ENCODE results near the gene SLC16A5. TPM values are rescaled to one million over a fixed set of nuclear protein-coding genes. Genes with fewer than 3 reads are reported as not detected.

Gene SLC16A5
- total RNA-seq, 3 donors from 2014 or later (not counting 1 experiment from before 2014, with no cell fraction given), result 6.3 to 11.2 (median 10.0) TPM

DNA sequence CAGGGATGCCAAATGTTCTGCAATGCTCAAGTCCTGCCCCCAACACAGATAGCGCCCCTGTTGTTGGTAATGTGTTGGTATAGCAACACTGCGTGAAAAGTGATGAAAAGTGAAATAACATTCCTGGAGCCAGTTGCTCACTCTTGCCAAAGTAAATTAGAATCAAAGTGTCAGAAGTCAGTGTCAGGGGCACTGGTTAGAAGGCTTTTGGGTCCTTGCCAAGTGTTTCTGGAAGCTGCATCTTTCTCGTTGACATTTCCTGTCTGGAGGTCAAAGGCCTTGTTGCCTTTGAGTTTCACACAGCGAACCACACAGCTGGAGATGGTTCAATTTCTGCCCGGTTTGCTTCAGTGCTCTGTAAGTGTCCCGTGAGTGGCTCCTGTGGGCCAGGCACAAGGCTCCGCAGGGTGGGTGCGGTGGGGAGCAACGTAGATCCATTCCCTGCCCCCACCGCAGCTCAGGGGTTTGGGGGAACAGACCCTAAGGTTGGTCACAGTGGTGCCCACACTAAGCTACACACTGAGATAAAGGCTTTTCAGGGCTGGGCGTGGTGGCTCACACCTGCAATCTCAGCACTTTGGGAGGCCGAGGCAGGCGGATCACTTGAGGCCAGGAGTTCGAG is 3.6 kb upstream of the SLC16A5 start:
- Mint-ChIP-seq H3K27ac (no peak overlapping the region), H3K4me1 (peaks cover 0 to 5% of the 10 kb centered on the region in 2 donors), H3K36me3 (no peaks in the 10 kb centered on the region), H3K27me3 (ENCODE audit: low read depth in 2 of 2) (no peaks in the 10 kb centered on the region), H3K4me3 (no peak overlapping the region), H3K9me3 (no peaks in the 10 kb centered on the region)
- Histone ChIP-seq H3K4me3 (ENCODE audit: low read length) (no peak overlapping the region), H3K9me3 (ENCODE audit: control insufficient read depth, insufficient read depth, low read length) (no peaks in the 10 kb centered on the region), H3K27me3 (ENCODE audit: control insufficient read depth, insufficient read depth, low read length) (no peaks in the 10 kb centered on the region), H3K27ac (ENCODE audit: low read length) (no peak overlapping the region), H3K4me1 (ENCODE audit: control insufficient read depth, insufficient read depth, low read length) (peaks cover 27% of the 10 kb centered on the region), H3K36me3 (ENCODE audit: control insufficient read depth, insufficient read depth, low read length) (no peaks in the 10 kb centered on the region)
- TF ChIP-seq, protein P1, sequence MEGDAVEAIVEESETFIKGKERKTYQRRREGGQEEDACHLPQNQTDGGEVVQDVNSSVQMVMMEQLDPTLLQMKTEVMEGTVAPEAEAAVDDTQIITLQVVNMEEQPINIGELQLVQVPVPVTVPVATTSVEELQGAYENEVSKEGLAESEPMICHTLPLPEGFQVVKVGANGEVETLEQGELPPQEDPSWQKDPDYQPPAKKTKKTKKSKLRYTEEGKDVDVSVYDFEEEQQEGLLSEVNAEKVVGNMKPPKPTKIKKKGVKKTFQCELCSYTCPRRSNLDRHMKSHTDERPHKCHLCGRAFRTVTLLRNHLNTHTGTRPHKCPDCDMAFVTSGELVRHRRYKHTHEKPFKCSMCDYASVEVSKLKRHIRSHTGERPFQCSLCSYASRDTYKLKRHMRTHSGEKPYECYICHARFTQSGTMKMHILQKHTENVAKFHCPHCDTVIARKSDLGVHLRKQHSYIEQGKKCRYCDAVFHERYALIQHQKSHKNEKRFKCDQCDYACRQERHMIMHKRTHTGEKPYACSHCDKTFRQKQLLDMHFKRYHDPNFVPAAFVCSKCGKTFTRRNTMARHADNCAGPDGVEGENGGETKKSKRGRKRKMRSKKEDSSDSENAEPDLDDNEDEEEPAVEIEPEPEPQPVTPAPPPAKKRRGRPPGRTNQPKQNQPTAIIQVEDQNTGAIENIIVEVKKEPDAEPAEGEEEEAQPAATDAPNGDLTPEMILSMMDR (IDR thresholded peaks at IDR 0.05), result no peak
- ATAC-seq (no peak), DNase-seq (peak in 1 of 2 donors; percentile 70)
- WGBS (ENCODE audit: insufficient coverage), result 72% methylated on average over 14 of the region's 14 CpGs
- intact Hi-C loops (cut with micrococcal nuclease), result no loop called here

GRCh38 chr17:75086496-75087181 is 1.1 kb upstream of the SLC16A5 start:
- H3K9me3 Mint-ChIP-seq, result no peaks in the 10 kb centered on the region
- Histone ChIP-seq H3K27me3 (ENCODE audit: control insufficient read depth, insufficient read depth, low read length) (no peaks in the 10 kb centered on the region), H3K36me3 (ENCODE audit: control insufficient read depth, insufficient read depth, low read length) (no peaks in the 10 kb centered on the region), H3K9me3 (ENCODE audit: control insufficient read depth, insufficient read depth, low read length) (no peaks in the 10 kb centered on the region), H3K4me3 (ENCODE audit: low read length) (no peak overlapping the region), H3K27ac (ENCODE audit: low read length) (no peak overlapping the region), H3K4me1 (ENCODE audit: control insufficient read depth, insufficient read depth, low read length) (peaks cover 21% of the 10 kb centered on the region)
- H3K36me3 Mint-ChIP-seq, result no peaks in the 10 kb centered on the region
- DNase-seq (no peak), ATAC-seq (no peak)
- peaks cover 0 to 22% of the 10 kb centered on the region in 2 donors for H3K4me1 Mint-ChIP-seq
- intact Hi-C loops (cut with micrococcal nuclease), result no loop called here
- H3K27me3 Mint-ChIP-seq (ENCODE audit: low read depth in 2 of 2), result no peaks in the 10 kb centered on the region
- 89% methylated on average over 15 of the region's 15 CpGs for WGBS (ENCODE audit: insufficient coverage)
- H3K4me3 Mint-ChIP-seq, result peak overlapping the region; percentile 77
- TF ChIP-seq, protein P1 (IDR thresholded peaks at IDR 0.05), result no peak
- H3K27ac Mint-ChIP-seq, result peak overlapping the region in 1 of 2 donors; percentile 86

GRCh38 chr17:75087182-75087557 is 584 bp upstream of the SLC16A5 start:
- intact Hi-C loops (cut with micrococcal nuclease), result no loop called here
- H3K4me1 Mint-ChIP-seq, result peaks cover 0 to 27% of the 10 kb centered on the region in 2 donors
- no peak for DNase-seq
- H3K4me3 Mint-ChIP-seq, result peak overlapping the region; percentile 77
- H3K27ac Mint-ChIP-seq, result peak overlapping the region in 1 of 2 donors; percentile 86
- no peaks in the 10 kb centered on the region for H3K36me3 Mint-ChIP-seq
- Histone ChIP-seq H3K27me3 (ENCODE audit: control insufficient read depth, insufficient read depth, low read length) (no peaks in the 10 kb centered on the region), H3K27ac (ENCODE audit: low read length) (no peak overlapping the region), H3K36me3 (ENCODE audit: control insufficient read depth, insufficient read depth, low read length) (no peaks in the 10 kb centered on the region), H3K4me1 (ENCODE audit: control insufficient read depth, insufficient read depth, low read length) (peaks cover 23% of the 10 kb centered on the region), H3K4me3 (ENCODE audit: low read length) (peak overlapping the region; percentile 40), H3K9me3 (ENCODE audit: control insufficient read depth, insufficient read depth, low read length) (no peaks in the 10 kb centered on the region)
- no peaks in the 10 kb centered on the region for H3K9me3 Mint-ChIP-seq
- no peak for ATAC-seq
- WGBS (ENCODE audit: insufficient coverage), result 81% methylated on average over 9 of the region's 12 CpGs
- TF ChIP-seq, protein P1 (IDR thresholded peaks at IDR 0.05), result no peak
- H3K27me3 Mint-ChIP-seq (ENCODE audit: low read depth in 2 of 2), result no peaks in the 10 kb centered on the region

All from natural killer cell (primary cell).